AG04450 (cell line): ENCODE data around the gene IRX2. TPM values are rescaled to one million over a fixed set of nuclear protein-coding genes. Genes with fewer than 3 reads are reported as not detected.
A peak's percentile ranks its signal among the peaks of the same experiment; 100 is the strongest.

ENCODE experiments used
- CTCF ChIA-PET: fragments of 300-600, 350-600 bp; formaldehyde crosslinking; extraction: SDS; loops from one replicate; lab custom pipeline; 2022; ENCODE audit warnings: antibody characterized with exemption, inconsistent platforms; lab: Charles Lee
- POLR2A ChIA-PET: fragments of 350-600 bp; formaldehyde crosslinking; extraction: SDS; loops from one replicate; lab custom pipeline; 2021; ENCODE audit warnings: antibody characterized with exemption, inconsistent platforms; lab: Yijun Ruan, JAX
- DNase-seq: peaks from one replicate; pipeline ENCODE4 v3.0.0-alpha.2; 2011; ENCODE audit warnings: low read depth, low spot score
- H3K27ac ChIP-seq: one replicate; pipeline ENCODE4 v1.5.1; 2012; ENCODE audit warnings: low read depth, low read length, control low read depth
- H3K27me3 ChIP-seq: one replicate; pipeline ENCODE4 v1.6.0; 2012; ENCODE audit warnings: low read length; ENCODE audit not compliant: control insufficient read depth, insufficient read depth
- H3K4me3 ChIP-seq: 2 replicates; pipeline ENCODE4 v1.5.1; 2011; ENCODE audit warnings: mild to moderate bottlenecking, low read depth, low read length, control low read depth
- H3K9me3 ChIP-seq: 2 replicates; pipeline ENCODE4 v1.5.1; 2012; ENCODE audit warnings: low read length; ENCODE audit not compliant: control insufficient read depth, insufficient read depth
- CTCF ChIP-seq: IDR thresholded peaks from 2 replicates; pipeline ENCODE4 v1.5.1; 2011; ENCODE audit warnings: low read depth, low read length, control low read depth, inconsistent platforms
- polyA plus RNA-seq: library from polyadenylated mRNA; depleted of rRNA; stranded (reverse); fragments of >200 nt; gene quantifications from 2 replicates; pipeline ENCODE4 v1.2.3, GENCODE V29; 2011

IRX2 gene
- polyA plus RNA-seq, 1 experiment: not detected

GRCh38 chr5:2740876-2741555 lies 10.5 kb downstream of the IRX2 start:
- ChIA-PET POLR2A (no interaction called here), CTCF (no interaction called here)

GRCh38 chr5:2740051-2740875 lies 11.2 kb downstream of the IRX2 start:
- ChIA-PET POLR2A (no interaction called here), CTCF (no interaction called here)
- TF ChIP-seq CTCF: no peak
- H3K9me3 ChIP-seq: peaks cover 4% of the 10 kb centered on the region; the same call in 1 of the 2 replicates
- H3K4me3 ChIP-seq: no peak overlapping the region
- peaks cover 36% of the 10 kb centered on the region for H3K27me3 ChIP-seq
- no peak for DNase-seq
- H3K27ac ChIP-seq: no peak overlapping the region

More at GRCh38 chr5:2740876-2741555, 10.5 kb downstream of the IRX2 start:
- Histone ChIP-seq H3K27me3 (peaks cover 36% of the 10 kb centered on the region), H3K27ac (no peak overlapping the region), H3K4me3 (no peak overlapping the region), H3K9me3 (peaks cover 4% of the 10 kb centered on the region; the same call in 1 of the 2 replicates)
- no peak for DNase-seq
- TF ChIP-seq CTCF: no peak

GRCh38 chr5:2739360-2740050 lies 12.0 kb downstream of the IRX2 start:
- TF ChIP-seq CTCF: no peak
- Histone ChIP-seq H3K9me3 (peaks cover 4% of the 10 kb centered on the region; the same call in 1 of the 2 replicates), H3K4me3 (peak overlapping the region; percentile 17; the same call in 1 of the 2 replicates), H3K27me3 (peaks cover 36% of the 10 kb centered on the region), H3K27ac (no peak overlapping the region)
- CTCF ChIA-PET: no interaction called here
- DNase-seq: no peak
- POLR2A ChIA-PET: no interaction called here

GRCh38 chr5:2738700-2739359 lies 12.6 kb downstream of the IRX2 start:
- ChIA-PET POLR2A (no interaction called here), CTCF (no interaction called here)
- no peak for TF ChIP-seq CTCF
- H3K27ac ChIP-seq: no peak overlapping the region
- peaks cover 36% of the 10 kb centered on the region for H3K27me3 ChIP-seq
- H3K9me3 ChIP-seq: peaks cover 4% of the 10 kb centered on the region; the same call in 1 of the 2 replicates
- no peak for DNase-seq
- H3K4me3 ChIP-seq: no peak overlapping the region
